ENCODE results near the gene EPB41L2.

The EPB41L2 gene

DNA sequence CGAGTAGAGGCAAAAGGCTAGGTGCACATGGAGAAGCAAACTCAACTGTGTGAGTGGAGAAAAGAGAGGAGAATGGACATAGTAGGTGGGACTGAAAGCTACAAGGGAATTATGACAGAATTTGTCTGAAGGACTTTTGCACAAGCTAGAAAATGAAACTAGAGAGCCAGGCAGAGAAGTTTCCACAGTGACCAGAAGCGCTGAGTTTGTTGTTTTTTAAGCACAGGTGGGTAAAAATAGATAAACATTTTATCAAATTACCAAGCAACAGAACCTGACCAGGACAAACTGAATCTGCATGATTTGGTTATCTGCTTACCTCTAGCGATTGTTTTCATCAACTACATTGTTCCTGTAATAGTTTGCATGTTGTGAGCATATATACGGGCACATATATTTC lies 197.3 kb downstream of the EPB41L2 start:
- DNase-seq (ENCODE audit: low spot score): no peak

GRCh38 chr6:130864344-130864743 lies 198.7 kb downstream of the EPB41L2 start:
- DNase-seq (ENCODE audit: low spot score): no peak

DNA sequence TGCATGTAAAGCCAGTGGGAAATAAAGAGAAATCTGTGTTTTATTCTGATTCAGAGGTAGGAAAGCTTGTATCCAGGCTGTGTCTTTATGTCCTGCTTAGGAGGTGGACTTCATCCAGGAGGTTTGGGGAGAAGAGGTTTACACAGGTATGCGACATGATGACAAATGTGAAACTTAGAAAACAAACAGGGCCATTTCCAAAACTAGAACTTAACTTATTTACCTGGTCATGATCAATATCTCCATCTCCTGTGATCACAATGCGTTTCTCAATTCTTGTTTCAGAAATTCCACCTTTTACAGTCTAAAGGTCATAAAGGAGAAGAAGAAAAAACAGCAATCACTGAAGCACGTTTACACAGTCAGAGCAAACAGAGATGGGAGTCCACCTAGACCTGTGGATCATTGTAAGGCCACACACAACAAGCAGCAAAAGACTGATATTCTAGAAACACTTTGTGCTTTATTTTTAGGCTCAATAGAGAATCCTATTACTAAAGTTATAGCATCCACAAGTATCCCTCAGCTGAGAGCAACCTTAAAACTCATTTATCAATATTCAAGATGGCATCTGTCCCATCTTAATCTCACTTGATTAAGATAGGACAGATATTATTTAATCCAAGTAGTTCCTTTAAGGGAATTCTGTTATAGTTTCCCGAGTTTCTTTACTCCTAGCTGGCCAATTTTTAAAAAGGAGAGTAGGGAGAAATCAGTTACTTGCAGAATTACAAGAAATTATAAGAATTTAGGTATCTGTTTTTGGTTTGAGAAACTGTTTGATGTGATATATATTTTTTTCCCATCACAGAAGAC lies 199.4 kb downstream of the EPB41L2 start:
- no peak for DNase-seq (ENCODE audit: low spot score)

DNA sequence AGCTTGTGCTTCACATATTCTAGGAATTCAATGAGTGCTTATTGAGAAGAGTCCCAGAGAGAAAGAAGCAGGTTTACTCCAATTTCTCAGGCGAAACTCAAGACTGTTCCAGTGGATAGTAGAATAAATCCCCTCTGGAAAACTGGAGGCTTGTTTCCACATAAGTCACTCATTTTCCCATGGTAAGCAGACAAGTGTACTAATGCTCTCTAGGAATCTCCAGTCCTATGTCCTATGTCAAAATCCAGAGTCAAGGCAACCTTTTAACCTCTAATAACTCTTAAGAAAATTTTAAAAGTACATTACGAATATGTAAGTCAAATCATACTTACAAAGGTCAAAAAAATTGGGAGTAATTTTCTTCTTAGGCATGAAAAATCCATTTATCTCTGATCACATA lies 200.7 kb downstream of the EPB41L2 start:
- DNase-seq (ENCODE audit: low spot score): no peak

GRCh38 chr6:130859161-130859867 lies 203.7 kb downstream of the EPB41L2 start:
- no peak for DNase-seq (ENCODE audit: low spot score)

GRCh38 chr6:130858498-130859160 lies 204.4 kb downstream of the EPB41L2 start:
- DNase-seq (ENCODE audit: low spot score): no peak

DNA sequence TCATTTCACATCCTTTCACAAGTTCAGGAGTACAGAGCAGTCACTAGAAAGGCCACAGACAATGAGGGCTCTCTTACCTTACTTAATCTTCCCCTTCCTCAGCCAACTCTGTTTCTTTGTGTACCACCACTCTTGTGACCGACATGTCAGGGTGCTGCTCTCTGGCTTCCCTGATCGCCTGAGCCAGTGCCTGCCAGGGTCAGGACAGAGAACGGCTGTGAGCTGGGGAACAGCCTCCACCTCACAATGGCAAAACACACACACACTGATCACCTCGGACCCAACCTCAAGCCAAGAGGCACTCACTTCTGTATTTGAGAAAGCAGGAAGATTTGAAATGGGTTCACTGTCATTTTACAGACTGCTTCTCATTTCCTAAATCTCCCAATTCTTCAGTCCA lies 205.0 kb downstream of the EPB41L2 start:
- no peak for DNase-seq (ENCODE audit: low spot score)

GRCh38 chr6:130853555-130854183 lies 209.4 kb downstream of the EPB41L2 start:
- DNase-seq (ENCODE audit: low spot score): no peak

DNA sequence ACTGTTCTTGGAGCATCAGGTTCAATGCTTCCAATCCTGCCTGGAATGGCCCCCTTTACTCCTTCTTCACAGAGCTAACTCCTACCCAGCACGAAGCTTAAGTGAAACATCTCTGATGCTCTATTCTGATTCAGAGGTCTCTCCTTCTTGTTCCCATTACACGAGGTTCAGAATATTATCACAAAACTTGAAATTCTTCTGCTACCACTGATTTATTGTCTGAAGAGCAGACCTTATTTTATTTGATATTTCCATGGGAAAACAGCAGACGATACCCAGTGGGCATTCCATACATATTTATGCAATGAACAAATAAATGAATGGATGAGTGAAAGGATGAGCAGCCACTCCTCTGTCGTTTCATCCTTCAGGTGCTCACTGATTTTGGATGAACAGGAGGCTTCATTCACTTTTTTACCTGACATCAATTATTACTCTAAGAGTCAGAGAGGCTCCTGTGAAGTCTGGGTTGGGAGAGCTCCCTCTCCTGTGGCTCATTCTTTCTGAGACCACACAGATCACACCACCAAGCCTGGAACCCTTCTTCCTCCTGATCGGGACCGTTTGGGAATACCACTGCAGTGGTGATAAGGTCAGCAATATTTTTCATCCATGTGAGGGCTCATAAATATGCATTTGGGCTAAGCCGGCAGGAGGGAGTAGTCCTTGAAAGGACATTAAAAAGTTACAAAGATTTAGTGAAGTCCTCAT lies 210.0 kb downstream of the EPB41L2 start:
- no peak for DNase-seq (ENCODE audit: low spot score)

DNA sequence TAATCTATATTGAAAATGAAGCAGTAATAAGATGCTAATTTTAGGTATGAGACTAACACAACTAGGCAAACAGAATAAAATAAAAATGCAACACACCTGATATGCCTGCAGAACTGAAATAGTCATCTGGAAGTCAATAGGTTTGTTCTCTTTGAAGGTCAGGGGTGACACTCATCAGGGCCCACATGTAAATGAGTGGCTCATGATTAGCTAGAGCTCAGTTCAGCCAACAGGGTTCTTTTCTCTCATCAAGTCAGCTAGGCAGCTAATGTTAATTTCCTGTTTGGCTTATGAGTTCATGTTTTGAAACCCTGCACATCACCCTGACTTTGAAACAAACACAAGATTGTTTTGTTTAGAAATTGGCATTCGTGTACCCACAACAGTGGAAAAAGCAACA lies 212.0 kb downstream of the EPB41L2 start:
- no peak for DNase-seq (ENCODE audit: low spot score)

- DNase-seq (ENCODE audit: low spot score): no peak
Measured at GRCh38 chr6:130849594-130849993, 213.5 kb downstream of the EPB41L2 start.

- no peak for DNase-seq (ENCODE audit: low spot score)
Measured at GRCh38 chr6:130848945-130849344, 214.1 kb downstream of the EPB41L2 start.

GRCh38 chr6:130847001-130847910 lies 215.8 kb downstream of the EPB41L2 start:
- no peak for DNase-seq (ENCODE audit: low spot score)

DNA sequence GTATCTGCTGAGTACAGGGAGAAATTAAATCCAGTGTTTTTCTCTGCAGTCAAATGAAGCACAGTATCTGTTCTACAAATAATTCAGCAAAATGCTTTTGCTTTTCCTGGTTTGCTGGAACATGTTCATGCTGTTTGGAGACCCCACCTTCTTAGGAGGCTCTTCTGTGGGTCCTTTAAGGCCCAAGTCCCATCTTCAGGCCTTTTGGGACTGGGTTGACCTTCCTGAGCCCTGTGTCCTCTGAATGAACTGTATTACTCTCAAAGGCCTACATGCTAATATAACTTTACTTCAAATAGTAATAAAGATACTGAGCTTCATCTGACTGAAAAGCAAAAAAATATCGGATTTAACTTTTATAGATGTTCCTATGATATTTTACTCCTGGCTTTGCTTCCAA lies 216.5 kb downstream of the EPB41L2 start:
- no peak for DNase-seq (ENCODE audit: low spot score)

GRCh38 chr6:130843575-130844320 lies 219.3 kb downstream of the EPB41L2 start:
- DNase-seq (ENCODE audit: low spot score): no peak

- DNase-seq (ENCODE audit: low spot score): no peak
Measured at GRCh38 chr6:130841128-130841728, 221.8 kb downstream of the EPB41L2 start.

DNA sequence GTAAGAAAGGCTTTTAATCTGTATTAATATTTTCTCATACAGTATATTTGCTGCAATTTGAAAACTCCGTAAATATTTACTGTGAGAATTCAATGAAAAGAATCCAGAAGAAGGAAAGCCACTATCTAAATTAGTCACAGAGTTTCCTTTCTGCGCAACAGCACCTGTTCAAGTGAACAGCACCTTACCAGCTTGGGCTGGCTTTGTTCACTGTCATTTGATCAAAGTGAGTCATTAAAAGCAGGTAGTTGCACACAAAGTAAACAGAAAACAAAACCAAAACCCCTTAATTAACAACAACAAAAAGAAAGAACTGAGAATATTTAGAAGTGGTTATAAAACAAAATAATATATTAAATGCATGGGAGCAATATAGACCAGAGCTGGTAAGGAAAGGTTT lies 223.0 kb downstream of the EPB41L2 start:
- no peak for DNase-seq (ENCODE audit: low spot score)

DNA sequence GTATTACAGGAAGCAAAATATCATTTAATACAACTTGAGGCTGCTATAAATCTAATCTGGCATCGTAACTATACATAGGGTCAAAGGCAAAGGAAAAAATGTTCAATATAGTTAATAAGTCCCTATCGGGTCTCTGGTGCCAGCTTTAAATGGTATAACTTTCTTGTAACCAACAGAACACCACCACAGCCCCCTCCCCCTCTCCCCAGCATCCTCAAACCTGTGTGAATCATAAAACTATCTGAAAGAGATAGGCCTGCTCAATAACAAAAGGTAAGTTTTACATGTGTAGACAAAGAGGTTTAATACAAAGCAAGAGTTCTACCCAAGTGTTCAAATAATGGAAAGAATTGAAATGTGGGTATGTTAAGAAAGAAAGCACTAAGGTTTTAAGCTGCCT lies 223.7 kb downstream of the EPB41L2 start:
- no peak for DNase-seq (ENCODE audit: low spot score)

DNA sequence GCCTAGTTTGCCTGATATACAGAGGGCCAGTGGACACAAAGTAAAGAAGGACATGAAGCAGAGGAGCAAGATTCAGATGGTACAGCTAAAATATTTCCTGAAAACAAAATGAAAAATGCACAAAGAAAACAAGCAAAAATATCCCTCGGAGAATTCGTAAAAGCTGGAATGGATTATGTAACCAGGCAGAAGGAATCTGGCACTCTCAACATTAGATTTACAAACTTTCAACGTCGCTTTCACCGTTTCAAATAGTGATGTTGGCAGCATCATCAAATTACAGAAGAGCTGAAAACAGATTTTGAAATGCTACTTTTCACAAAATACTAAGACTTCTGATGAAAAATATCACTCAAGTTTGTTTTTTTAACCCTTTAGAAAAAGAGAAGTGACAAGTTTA lies 224.1 kb downstream of the EPB41L2 start:
- DNase-seq (ENCODE audit: low spot score): no peak
